H1 (cell line): ENCODE results near the gene TUBB2B. TPM values are rescaled to one million over a fixed set of nuclear protein-coding genes. Genes with fewer than 3 reads are reported as not detected.

Source experiments
- ASH2L ChIP-seq: fragments of 200-600, 300-600 bp; sonication (generic); IDR thresholded peaks from one replicate; pipeline ENCODE4 v1.7.1; 2017; ENCODE audit warnings: low read length
- BRCA1 ChIP-seq: IDR thresholded peaks from 2 replicates; pipeline ENCODE4 v1.6.1; 2012; ENCODE audit warnings: low read depth, low read length, improper control_type of control experiment
- CBX8 ChIP-seq: fragments of 300-800, 300-1000 bp; sonication (generic); IDR thresholded peaks from 2 replicates; pipeline ENCODE4 v1.7.1; 2016; ENCODE audit warnings: low read depth, low read length, borderline replicate concordance
- CREB1 ChIP-seq: IDR thresholded peaks from 2 replicates; pipeline ENCODE4 v1.6.1; 2012; ENCODE audit warnings: inconsistent platforms
- CTBP2 ChIP-seq: IDR thresholded peaks from 2 replicates; pipeline ENCODE4 v1.7.0; 2011; ENCODE audit warnings: borderline replicate concordance, mild to moderate bottlenecking, moderate library complexity, mixed read lengths, low read length; ENCODE audit not compliant: insufficient read depth, insufficient read length
- EP300 ChIP-seq, 2 experiments: IDR thresholded peaks; 1 replicate in 1 of 2; 2 replicates in 1 of 2; pipeline ENCODE4 v1.6.1; 2011 to 2012; ENCODE audit warnings: low read depth in 2 of 2, low read length in 2 of 2, mild to moderate bottlenecking in 2 of 2, borderline replicate concordance in 1 of 2, inconsistent platforms in 1 of 2, moderate library complexity in 1 of 2
- GTF2F1 ChIP-seq: IDR thresholded peaks from 2 replicates; pipeline ENCODE4 v1.6.1; 2012; ENCODE audit warnings: low read depth, low read length, improper control_type of control experiment, borderline replicate concordance
- HDAC6 ChIP-seq: IDR thresholded peaks from one replicate; pipeline ENCODE4 v1.7.1; 2012; ENCODE audit warnings: low read depth, mild to moderate bottlenecking, inconsistent platforms, low read length, moderate library complexity
- KDM1A ChIP-seq: fragments of 200-600, 300-600 bp; sonication (generic); IDR thresholded peaks from 2 replicates; pipeline ENCODE4 v1.7.1; 2016; ENCODE audit warnings: mild to moderate bottlenecking, low read length, borderline replicate concordance
- MAFK ChIP-seq: IDR thresholded peaks from 2 replicates; pipeline ENCODE4 v1.6.1; 2012; ENCODE audit warnings: low read depth, mild to moderate bottlenecking, improper control_type of control experiment, low read length
- NRF1 ChIP-seq: IDR thresholded peaks from 2 replicates; pipeline ENCODE4 v1.6.1; 2011; ENCODE audit warnings: mild to moderate bottlenecking, low read depth, low read length, improper control_type of control experiment
- POLR2AphosphoS5 ChIP-seq: IDR thresholded peaks from 2 replicates; pipeline ENCODE4 v1.6.1; 2011; ENCODE audit warnings: low read depth, low read length
- RAD21 ChIP-seq, 2 experiments: IDR thresholded peaks in 1 of 2; conservative IDR thresholded peaks in 1 of 2; 2 replicates each; pipeline ENCODE4 v1.6.1; 2011; ENCODE audit warnings: low read depth in 2 of 2, low read length in 2 of 2, improper control_type of control experiment in 1 of 2, inconsistent platforms in 1 of 2, mild to moderate bottlenecking in 1 of 2, moderate library complexity in 1 of 2
- RBBP5 ChIP-seq: IDR thresholded peaks from 2 replicates; pipeline ENCODE4 v1.7.1; 2012; ENCODE audit warnings: low read depth, mild to moderate bottlenecking, inconsistent platforms, low read length, moderate library complexity, borderline replicate concordance
- RNF2 ChIP-seq: fragments of 200-900, 300-1000 bp; sonication (generic); IDR thresholded peaks from 2 replicates; pipeline ENCODE4 v1.7.1; 2016; ENCODE audit warnings: borderline replicate concordance, low read depth, mild to moderate bottlenecking, antibody characterized with exemption, low read length; ENCODE audit not compliant: poor library complexity, severe bottlenecking; ENCODE audit errors: missing control alignments
- RXRA ChIP-seq: IDR thresholded peaks from 2 replicates; pipeline ENCODE4 v1.6.1; 2011; ENCODE audit warnings: low read depth, mild to moderate bottlenecking, low read length, moderate library complexity; ENCODE audit not compliant: insufficient read depth
- SAP30 ChIP-seq: fragments of 300-600 bp; sonication (generic); IDR thresholded peaks from 2 replicates; pipeline ENCODE4 v1.7.1; 2012; ENCODE audit warnings: low read length, moderate library complexity, mild to moderate bottlenecking, inconsistent platforms; ENCODE audit not compliant: insufficient read depth, insufficient replicate concordance
- SP1 ChIP-seq: IDR thresholded peaks from 2 replicates; pipeline ENCODE4 v1.6.1; 2011; ENCODE audit warnings: low read depth, low read length
- SP2 ChIP-seq: IDR thresholded peaks from 2 replicates; pipeline ENCODE4 v1.6.1; 2012; ENCODE audit warnings: mild to moderate bottlenecking, low read length, inconsistent platforms
- ZNF274 ChIP-seq: IDR thresholded peaks from 2 replicates; pipeline ENCODE4 v1.7.0; 2012; ENCODE audit warnings: low read length, borderline replicate concordance; ENCODE audit errors: extremely low read depth
- polyA plus RNA-seq, 7 experiments: library from polyadenylated mRNA; depleted of rRNA in 3 of 7; stranded (reverse) in 5 of 7; unstranded in 2 of 7; fragments of >200 nt in 5 of 7; fragments of 200-250 nt in 2 of 7; gene quantifications; 1 replicate in 5 of 7; 2 replicates in 1 of 7; 4 replicates in 1 of 7; pipeline versions ENCODE4 v1.2.1 to v1.2.3, GENCODE V29; 2011 to 2013; ENCODE audit warnings: missing spikeins in 2 of 7, mixed read lengths in 2 of 7
- total RNA-seq: library from RNA; stranded (reverse); fragmentation: NEBNext Ultra II Directional; extraction: Animal tissue kit (Norgen Biotek cat#: 25700); gene quantifications from 2 replicates; pipeline ENCODE4 v1.2.1, GENCODE V29; 2021

Gene TUBB2B
- total and polyA plus RNA-seq, 2 of the 8 experiments (the other 6 are each of a cell fraction or from before 2014, with no cell fraction given) = 612 to 722 TPM

DNA sequence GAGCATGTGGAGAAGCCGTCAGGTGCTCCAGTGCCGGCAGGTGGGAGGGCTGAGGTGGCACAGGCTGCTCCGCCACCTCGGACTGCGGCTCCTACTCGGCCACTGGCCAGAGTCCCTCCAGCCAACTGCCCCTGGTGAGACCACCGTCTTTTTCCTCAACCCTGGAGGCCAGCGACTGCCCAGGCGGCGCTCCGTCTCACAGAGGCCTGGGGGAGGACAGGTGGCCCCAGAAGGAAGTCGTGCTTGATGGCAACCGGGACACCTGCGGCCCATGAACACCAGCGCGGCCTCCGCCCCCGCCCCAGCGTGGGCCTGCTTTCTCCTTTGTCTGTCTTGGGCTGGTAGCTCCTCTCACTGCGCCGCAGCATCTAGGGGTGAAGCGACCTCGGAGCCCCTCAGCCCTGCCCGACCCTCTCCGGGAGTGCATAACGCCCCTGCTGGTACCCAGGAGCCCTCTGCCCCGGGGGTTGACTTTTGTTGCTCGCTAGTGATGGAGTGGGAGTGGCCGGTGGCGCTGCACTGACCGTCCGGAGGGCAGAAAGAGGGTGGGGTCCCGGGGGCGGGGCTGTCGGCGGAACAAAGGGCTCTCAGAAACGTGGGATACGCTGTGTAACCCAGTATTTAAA is 706 bp upstream of the TUBB2B start (continued):
- TF ChIP-seq HDAC6 (no peak), RAD21 (IDR thresholded peaks at IDR 0.05 in 1 of 2, conservative IDR thresholded peaks at IDR 0.05 in 1 of 2; ENCODE audit: low read depth in 2 of 2, low read length in 2 of 2) (no peak), KDM1A (peak; percentile 56; the same call in 1 of the 2 replicates), SP2 (no peak), CBX8 (no peak), RNF2 (no peak), CREB1 (no peak), POLR2AphosphoS5 (peak; percentile 64), RBBP5 (no peak), CTBP2 (no peak), NRF1 (no peak), SAP30 (no peak), MAFK (no peak), RXRA (no peak), ZNF274 (no peak), BRCA1 (no peak), EP300 (IDR thresholded peaks at IDR 0.05; ENCODE audit: borderline replicate concordance in 1 of 2, low read depth in 2 of 2, low read length in 2 of 2) (no peak), GTF2F1 (no peak), ASH2L (no peak), SP1 (no peak)
